Measurements from ENCODE around the gene PHYHIPL.

PHYHIPL gene

DNA sequence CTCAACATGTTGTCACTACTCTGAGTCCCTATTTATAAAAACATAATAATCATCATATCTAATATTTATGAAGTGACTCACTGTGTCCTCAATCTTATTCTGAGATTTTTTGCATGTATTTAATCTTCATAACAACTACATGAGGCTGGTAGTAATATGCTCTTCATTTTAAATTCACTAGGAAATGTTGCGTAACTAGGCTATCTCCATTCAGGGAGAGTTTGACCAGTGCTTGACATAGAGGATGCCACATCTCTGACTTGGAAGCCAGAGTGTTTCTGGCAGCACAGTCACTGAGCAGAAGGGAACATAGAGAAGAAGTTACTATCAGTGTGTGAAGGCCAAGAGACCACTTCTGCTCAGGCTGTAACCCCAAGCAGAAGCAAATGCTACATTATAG, 97.0 kb downstream of the PHYHIPL start:
- TF ChIP-seq, protein P1, sequence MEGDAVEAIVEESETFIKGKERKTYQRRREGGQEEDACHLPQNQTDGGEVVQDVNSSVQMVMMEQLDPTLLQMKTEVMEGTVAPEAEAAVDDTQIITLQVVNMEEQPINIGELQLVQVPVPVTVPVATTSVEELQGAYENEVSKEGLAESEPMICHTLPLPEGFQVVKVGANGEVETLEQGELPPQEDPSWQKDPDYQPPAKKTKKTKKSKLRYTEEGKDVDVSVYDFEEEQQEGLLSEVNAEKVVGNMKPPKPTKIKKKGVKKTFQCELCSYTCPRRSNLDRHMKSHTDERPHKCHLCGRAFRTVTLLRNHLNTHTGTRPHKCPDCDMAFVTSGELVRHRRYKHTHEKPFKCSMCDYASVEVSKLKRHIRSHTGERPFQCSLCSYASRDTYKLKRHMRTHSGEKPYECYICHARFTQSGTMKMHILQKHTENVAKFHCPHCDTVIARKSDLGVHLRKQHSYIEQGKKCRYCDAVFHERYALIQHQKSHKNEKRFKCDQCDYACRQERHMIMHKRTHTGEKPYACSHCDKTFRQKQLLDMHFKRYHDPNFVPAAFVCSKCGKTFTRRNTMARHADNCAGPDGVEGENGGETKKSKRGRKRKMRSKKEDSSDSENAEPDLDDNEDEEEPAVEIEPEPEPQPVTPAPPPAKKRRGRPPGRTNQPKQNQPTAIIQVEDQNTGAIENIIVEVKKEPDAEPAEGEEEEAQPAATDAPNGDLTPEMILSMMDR (conservative IDR thresholded peaks at IDR 0.05) = no peak
- H3K27ac ChIP-seq = no peak overlapping the region

DNA sequence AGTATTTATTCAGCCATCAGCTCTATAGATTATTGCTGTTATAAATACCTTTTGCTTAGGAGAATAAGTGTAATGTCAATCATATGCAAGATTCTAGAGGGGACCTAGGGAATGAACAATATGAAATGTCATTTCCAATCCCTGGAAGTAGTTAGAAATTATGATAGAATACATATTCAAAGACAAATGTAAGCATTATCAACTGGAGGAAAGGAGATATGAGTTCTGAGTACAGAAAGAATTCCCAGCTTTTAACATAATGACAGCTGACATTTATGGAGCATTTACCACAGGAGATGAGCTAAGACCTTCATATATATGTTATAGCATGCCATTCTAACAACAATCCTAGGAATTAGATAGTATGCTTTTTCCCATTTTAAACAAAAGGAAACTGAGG, 99.7 kb downstream of the PHYHIPL start:
- TF ChIP-seq, protein P1 (conservative IDR thresholded peaks at IDR 0.05) = no peak
- H3K27ac ChIP-seq = no peak overlapping the region

DNA sequence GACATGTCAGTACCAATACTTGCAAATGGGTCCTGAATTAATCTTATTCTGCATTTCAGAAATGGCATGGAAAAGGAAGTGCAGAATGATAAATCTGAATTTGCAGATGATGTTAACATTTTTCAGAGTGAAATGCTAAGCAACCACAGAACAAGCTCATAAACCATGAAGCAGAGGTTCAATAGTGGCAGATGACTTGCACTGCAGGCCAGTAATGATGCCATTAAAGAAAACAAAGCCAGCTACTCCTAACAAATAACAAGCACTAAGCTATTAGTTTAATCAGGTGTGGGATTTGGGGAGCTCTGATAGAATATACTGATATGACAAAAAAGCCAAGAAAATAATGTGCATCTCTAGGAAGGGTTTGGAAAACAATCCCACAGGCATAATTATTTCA, 100.5 kb downstream of the PHYHIPL start:
- no peak overlapping the region for H3K27ac ChIP-seq
- TF ChIP-seq, protein P1 (conservative IDR thresholded peaks at IDR 0.05) = no peak

DNA sequence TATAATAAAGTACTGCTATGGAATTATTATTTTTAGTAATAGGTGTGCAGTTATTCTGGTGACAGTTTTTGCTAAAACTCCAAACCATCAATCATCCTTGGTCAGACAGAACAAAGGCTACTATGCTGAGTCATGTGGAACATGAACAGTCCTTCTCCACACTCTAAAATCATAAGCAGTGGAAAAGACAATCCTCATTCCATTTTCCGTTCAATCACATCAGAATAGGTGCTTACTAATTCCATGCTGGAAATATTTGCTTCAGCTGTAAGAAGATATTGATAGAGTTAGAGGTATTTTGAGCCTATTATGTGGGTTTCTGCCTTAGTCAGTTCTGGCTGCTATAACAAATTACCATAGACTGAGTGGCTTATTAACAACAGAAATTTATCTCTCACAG, 103.0 kb downstream of the PHYHIPL start:
- no peak overlapping the region for H3K27ac ChIP-seq
- TF ChIP-seq, protein P1 (conservative IDR thresholded peaks at IDR 0.05) = no peak

DNA sequence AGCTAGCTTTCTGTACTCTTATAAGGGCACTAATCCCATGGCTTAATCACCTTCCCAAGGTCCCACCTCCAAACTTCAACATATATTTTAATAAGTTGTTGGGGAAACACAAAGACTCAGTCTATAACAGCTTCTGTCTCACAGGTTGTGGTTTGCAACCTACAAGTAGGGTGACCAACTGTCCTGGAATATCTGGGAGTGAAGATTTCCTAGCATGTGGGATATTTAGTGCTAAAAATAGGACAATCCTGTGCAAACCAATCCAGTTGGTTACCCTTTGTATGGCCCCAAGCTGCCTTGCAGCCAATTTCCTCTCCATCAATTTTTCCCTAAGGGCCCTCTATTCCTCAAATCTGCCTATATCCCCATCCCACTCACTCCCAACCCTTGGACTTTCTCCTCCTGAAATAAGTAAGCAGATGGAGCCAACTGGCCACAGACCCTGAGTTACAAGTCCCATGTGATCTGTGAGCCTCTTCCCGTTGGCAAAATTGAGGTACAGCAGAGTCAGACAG, 103.6 kb downstream of the PHYHIPL start:
- TF ChIP-seq, protein P1 (conservative IDR thresholded peaks at IDR 0.05) = no peak
- H3K27ac ChIP-seq = no peak overlapping the region

DNA sequence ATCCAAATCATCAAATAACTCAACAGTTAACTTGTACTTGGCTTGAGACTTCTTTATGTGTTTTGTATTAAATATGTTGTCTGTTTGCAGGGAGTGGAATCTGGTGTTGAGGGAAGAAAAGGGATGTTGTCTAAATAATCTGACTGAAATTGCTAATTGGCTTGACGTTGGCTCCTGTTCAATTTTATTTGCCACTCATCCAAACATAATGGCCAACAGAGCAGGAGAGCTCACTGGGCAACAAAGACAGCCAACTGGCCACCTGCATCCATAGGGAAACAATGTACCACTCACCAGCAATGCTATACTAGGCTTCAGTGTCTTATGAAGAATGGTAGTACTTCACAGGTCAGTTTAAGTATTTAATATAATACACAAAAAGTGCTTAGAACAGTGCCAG, 105.4 kb downstream of the PHYHIPL start:
- no peak overlapping the region for H3K27ac ChIP-seq
- TF ChIP-seq, protein P1 (conservative IDR thresholded peaks at IDR 0.05) = no peak

DNA sequence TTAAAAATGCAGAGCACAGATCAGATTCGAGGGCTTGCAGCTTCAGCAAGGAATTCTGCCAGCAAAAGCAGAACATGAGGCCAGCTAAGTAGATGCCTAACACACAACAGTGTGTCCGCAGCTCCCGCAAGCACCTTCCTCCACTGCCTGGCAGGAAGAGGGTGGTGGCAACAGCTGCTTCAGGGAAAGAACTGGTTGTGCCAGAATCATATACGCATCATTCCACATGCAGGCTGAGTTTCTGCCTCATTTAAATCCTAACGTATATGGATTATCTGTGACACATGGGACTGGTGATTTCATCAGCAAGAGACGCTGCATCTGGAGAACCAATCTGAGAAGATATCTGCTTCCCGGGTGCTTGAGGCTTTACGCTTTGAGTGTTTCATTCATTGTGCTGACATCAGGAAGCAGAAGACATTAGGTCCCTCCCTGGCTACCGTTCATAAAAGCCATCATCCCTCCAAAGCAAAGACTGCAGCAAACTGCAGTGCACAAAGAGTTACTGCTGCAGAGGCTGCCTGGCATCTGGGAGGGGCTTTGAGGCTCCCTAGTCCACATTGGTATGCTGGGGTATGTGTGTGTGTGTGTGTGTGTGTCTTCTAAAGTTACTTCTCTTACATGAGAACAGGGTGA, 107.1 kb downstream of the PHYHIPL start:
- H3K27ac ChIP-seq = no peak overlapping the region
- TF ChIP-seq, protein P1 (conservative IDR thresholded peaks at IDR 0.05) = no peak

Data from VCaP (cell line).